H1 (cell line): Measurements from ENCODE around the gene MPLKIP. TPM values are rescaled to one million over a fixed set of nuclear protein-coding genes. Genes with fewer than 3 reads are reported as not detected.

Experiments
- HDAC6 ChIP-seq: IDR thresholded peaks from one replicate; pipeline ENCODE4 v1.7.1; 2012; ENCODE audit warnings: low read depth, mild to moderate bottlenecking, inconsistent platforms, low read length, moderate library complexity
- polyA plus RNA-seq, 7 experiments: library from polyadenylated mRNA; depleted of rRNA in 3 of 7; stranded (reverse) in 5 of 7; unstranded in 2 of 7; fragments of >200 nt in 5 of 7; fragments of 200-250 nt in 2 of 7; gene quantifications; 1 replicate in 5 of 7; 2 replicates in 1 of 7; 4 replicates in 1 of 7; pipeline versions ENCODE4 v1.2.1 to v1.2.3, GENCODE V29; 2011 to 2013; ENCODE audit warnings: missing spikeins in 2 of 7, mixed read lengths in 2 of 7
- total RNA-seq: library from RNA; stranded (reverse); fragmentation: NEBNext Ultra II Directional; extraction: Animal tissue kit (Norgen Biotek cat#: 25700); gene quantifications from 2 replicates; pipeline ENCODE4 v1.2.1, GENCODE V29; 2021
- TF ChIP-seq, protein P1 (sequence below), 3 experiments: IDR thresholded peaks; 1 replicate in 2 of 3; 2 replicates in 1 of 3; pipeline versions ENCODE4 v1.5.1 to v1.6.1; 2011; ENCODE audit warnings: low read length in 3 of 3, mild to moderate bottlenecking in 3 of 3, inconsistent platforms in 2 of 3, low read depth in 1 of 3, moderate library complexity in 1 of 3; ENCODE audit not compliant: insufficient read depth in 1 of 3; ENCODE audit errors: control extremely low read depth in 1 of 3

The MPLKIP gene
- total and polyA plus RNA-seq, 2 of the 8 experiments (the other 6 are each of a cell fraction or from before 2014, with no cell fraction given): 57.2 to 73.4 TPM

DNA sequence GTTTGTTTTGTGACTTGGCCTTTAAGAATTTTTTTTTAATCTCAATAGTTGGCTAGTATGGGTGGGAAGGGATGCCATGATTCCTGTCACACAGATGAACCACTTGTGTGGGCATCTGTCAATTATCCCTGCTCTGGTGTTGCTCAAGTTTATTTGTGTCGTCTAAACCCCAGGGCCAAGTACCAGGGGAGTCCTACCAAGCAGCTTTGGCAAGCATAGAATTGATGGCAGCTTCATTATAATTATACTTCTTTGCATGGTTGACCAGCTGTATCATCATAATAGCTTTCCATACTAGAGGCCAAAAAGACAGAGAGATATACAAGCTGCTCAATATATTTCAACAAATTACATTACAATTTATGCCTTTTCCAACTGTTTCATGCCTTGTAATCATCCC is 30.8 kb upstream of the MPLKIP start (continued):
- TF ChIP-seq, protein P1, sequence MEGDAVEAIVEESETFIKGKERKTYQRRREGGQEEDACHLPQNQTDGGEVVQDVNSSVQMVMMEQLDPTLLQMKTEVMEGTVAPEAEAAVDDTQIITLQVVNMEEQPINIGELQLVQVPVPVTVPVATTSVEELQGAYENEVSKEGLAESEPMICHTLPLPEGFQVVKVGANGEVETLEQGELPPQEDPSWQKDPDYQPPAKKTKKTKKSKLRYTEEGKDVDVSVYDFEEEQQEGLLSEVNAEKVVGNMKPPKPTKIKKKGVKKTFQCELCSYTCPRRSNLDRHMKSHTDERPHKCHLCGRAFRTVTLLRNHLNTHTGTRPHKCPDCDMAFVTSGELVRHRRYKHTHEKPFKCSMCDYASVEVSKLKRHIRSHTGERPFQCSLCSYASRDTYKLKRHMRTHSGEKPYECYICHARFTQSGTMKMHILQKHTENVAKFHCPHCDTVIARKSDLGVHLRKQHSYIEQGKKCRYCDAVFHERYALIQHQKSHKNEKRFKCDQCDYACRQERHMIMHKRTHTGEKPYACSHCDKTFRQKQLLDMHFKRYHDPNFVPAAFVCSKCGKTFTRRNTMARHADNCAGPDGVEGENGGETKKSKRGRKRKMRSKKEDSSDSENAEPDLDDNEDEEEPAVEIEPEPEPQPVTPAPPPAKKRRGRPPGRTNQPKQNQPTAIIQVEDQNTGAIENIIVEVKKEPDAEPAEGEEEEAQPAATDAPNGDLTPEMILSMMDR (IDR thresholded peaks at IDR 0.05; ENCODE audit: control extremely low read depth in 1 of 3, insufficient read depth in 1 of 3, low read depth in 1 of 3, low read length in 3 of 3): no peak
- TF ChIP-seq HDAC6: no peak
